ENCODE data around the gene SF3B5.

DNA sequence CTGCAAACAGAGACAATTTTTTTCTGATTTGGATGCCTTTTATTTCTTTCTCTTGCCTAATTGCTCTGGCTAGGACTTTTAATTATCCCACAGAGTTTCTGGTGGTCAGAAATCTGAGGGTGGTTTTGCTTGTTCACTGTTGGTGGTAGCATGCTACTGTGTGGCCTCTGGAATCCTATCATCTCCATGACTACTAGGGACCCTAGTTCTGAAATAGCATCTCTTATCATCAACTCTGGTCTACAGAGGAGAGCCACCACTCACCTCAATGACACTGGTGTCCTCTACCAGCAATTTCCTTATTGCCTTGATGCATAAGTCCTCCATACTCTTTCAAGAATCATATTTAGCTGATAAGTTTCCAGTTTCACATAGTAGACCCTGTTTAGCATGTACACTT, 27.5 kb upstream of the SF3B5 start:
- TF ChIP-seq EZH2 (IDR thresholded peaks at IDR 0.05; ENCODE audit: insufficient read depth, low read length) (no peak), CTCF (IDR thresholded peaks at IDR 0.05; ENCODE audit: insufficient read depth, low read depth, low read length) (no peak)

All from astrocyte (in vitro differentiated cells and primary cell).